Left ventricle myocardium inferior (tissue), 1 donor: ENCODE results near the gene JPH3. TPM values are rescaled to one million over a fixed set of nuclear protein-coding genes. Genes with fewer than 3 reads are reported as not detected.
A peak's percentile ranks its signal among the peaks of the same experiment; 100 is the strongest.
"Not testable (repeated sequence)": the region's sequence is repeated elsewhere in the genome, so short reads cannot be mapped to it uniquely, and the experiment has no call there.

ENCODE experiments used
- DNase-seq: peaks from one replicate; pipeline ENCODE4 v3.0.0-alpha.2; 2020
- H3K27ac ChIP-seq: fragments of 200-600 bp; replicated peaks from 2 replicates; pipeline ENCODE4 v1.8.0; 2021
- H3K27me3 ChIP-seq: fragments of 200-600 bp; 2 replicates; pipeline ENCODE4 v1.8.0; 2021; ENCODE audit warnings: low read depth
- H3K36me3 ChIP-seq: fragments of 200-600 bp; 2 replicates; pipeline ENCODE4 v1.8.0; 2021
- H3K4me1 ChIP-seq: fragments of 200-600 bp; 2 replicates; pipeline ENCODE4 v1.8.0; 2021
- H3K4me3 ChIP-seq: fragments of 200-600 bp; 2 replicates; pipeline ENCODE4 v1.8.0; 2021; ENCODE audit warnings: mild to moderate bottlenecking, moderate library complexity
- H3K9me3 ChIP-seq: fragments of 200-600 bp; replicated peaks from 2 replicates; pipeline ENCODE4 v1.8.0; 2021
- CTCF ChIP-seq: fragments of 200-600 bp; IDR thresholded peaks from 2 replicates; pipeline ENCODE4 v1.8.0; 2021; ENCODE audit warnings: antibody characterized with exemption, mild to moderate bottlenecking, borderline replicate concordance
- intact Hi-C: fragments of 100-400 bp; cut with micrococcal nuclease; formaldehyde crosslinking; loops from one replicate; pipeline ENCODE4 v1.11.0; 2022
- total RNA-seq: library from RNA; stranded (reverse); fragmentation: NEBNext Ultra II Directional; extraction: Animal tissue kit (Norgen Biotek cat#: 25700); gene quantifications from one replicate; pipeline ENCODE4 v1.2.1, GENCODE V29; 2021
- donor health status: DM: no; HTN: yes; CAD: no; lungs with severe emphysema.

JPH3 gene
- total RNA-seq, 1 donor from 2014 or later: 0.14 TPM

- no peaks in the 10 kb centered on the region for H3K9me3 ChIP-seq
- no peaks in the 10 kb centered on the region for H3K36me3 ChIP-seq
- no peak for TF ChIP-seq CTCF
- H3K4me1 ChIP-seq: no peaks in the 10 kb centered on the region
- H3K4me3 ChIP-seq: no peak overlapping the region
- H3K27ac ChIP-seq: no peak overlapping the region
- DNase-seq: no peak
- intact Hi-C loops: no loop called here
- peaks cover 66% of the 10 kb centered on the region for H3K27me3 ChIP-seq
Measured at GRCh38 chr16:87678618-87679017, 76.3 kb downstream of the JPH3 start.

- no peak for TF ChIP-seq CTCF
- H3K36me3 ChIP-seq: no peaks in the 10 kb centered on the region
- DNase-seq: no peak
- intact Hi-C loops: no loop called here
- H3K4me1 ChIP-seq: no peaks in the 10 kb centered on the region
- peaks cover 73% of the 10 kb centered on the region for H3K27me3 ChIP-seq
- no peak overlapping the region for H3K4me3 ChIP-seq
- no peaks in the 10 kb centered on the region for H3K9me3 ChIP-seq
- no peak overlapping the region for H3K27ac ChIP-seq
Measured at GRCh38 chr16:87679593-87680271, 77.4 kb downstream of the JPH3 start.

- TF ChIP-seq CTCF: no peak
- no peak for DNase-seq
- no peak overlapping the region for H3K4me3 ChIP-seq
- no peaks in the 10 kb centered on the region for H3K36me3 ChIP-seq
- intact Hi-C loops: no loop called here
- peaks cover 77% of the 10 kb centered on the region for H3K27me3 ChIP-seq
- no peaks in the 10 kb centered on the region for H3K4me1 ChIP-seq
- no peaks in the 10 kb centered on the region for H3K9me3 ChIP-seq
- no peak overlapping the region for H3K27ac ChIP-seq
Measured at GRCh38 chr16:87680272-87680644, 78.0 kb downstream of the JPH3 start.

- H3K4me1 ChIP-seq, DNase-seq, intact Hi-C loops, H3K4me3 ChIP-seq, H3K36me3 ChIP-seq, H3K27ac ChIP-seq, H3K9me3 ChIP-seq: not testable (repeated sequence)
- H3K27me3 ChIP-seq: peaks cover 85% of the 10 kb centered on the region
Measured at GRCh38 chr16:87681051-87681602, 78.8 kb downstream of the JPH3 start.

- H3K27me3 ChIP-seq: peaks cover 85% of the 10 kb centered on the region
- intact Hi-C loops: no loop called here
Measured at GRCh38 chr16:87681981-87682570, 79.8 kb downstream of the JPH3 start.

More at GRCh38 chr16:87681981-87682570, 79.8 kb downstream of the JPH3 start:
- H3K4me1 ChIP-seq: no peaks in the 10 kb centered on the region
- H3K27ac ChIP-seq: no peak overlapping the region
- no peaks in the 10 kb centered on the region for H3K36me3 ChIP-seq
- DNase-seq: no peak
- peak; percentile 12 for TF ChIP-seq CTCF
- no peaks in the 10 kb centered on the region for H3K9me3 ChIP-seq
- H3K4me3 ChIP-seq: no peak overlapping the region
